Measurements from ENCODE around the gene SEPTIN14.

GRCh38 chr7:55895021-55895420 is 32.5 kb upstream of the SEPTIN14 start:
- TF ChIP-seq GATA3 (IDR thresholded peaks at IDR 0.05; ENCODE audit: low read depth, low read length) (no peak), GATA2 (IDR thresholded peaks at IDR 0.05; ENCODE audit: low read depth, low read length) (no peak)

Measured in SH-SY5Y (cell line).